H9 (cell line): ENCODE data around the gene ZNF664. TPM values are rescaled to one million over a fixed set of nuclear protein-coding genes. Genes with fewer than 3 reads are reported as not detected.

Source experiments
- DNase-seq: peaks from one replicate; pipeline ENCODE4 v3.0.0-alpha.2; 2017
- H2AFZ ChIP-seq: one replicate; pipeline ENCODE4 v1.6.1; 2013; ENCODE audit warnings: mild to moderate bottlenecking, low read length, control low read depth, moderate library complexity
- H2AK5ac ChIP-seq: 2 replicates; pipeline ENCODE4 v1.6.1; 2013; ENCODE audit warnings: low read length, control low read depth, mixed read lengths; ENCODE audit not compliant: insufficient read length
- H2BK120ac ChIP-seq: one replicate; pipeline ENCODE4 v1.6.1; 2013; ENCODE audit warnings: low read depth, mild to moderate bottlenecking, low read length, control low read depth, inconsistent platforms; ENCODE audit not compliant: poor library complexity, severe bottlenecking
- H2BK12ac ChIP-seq: 2 replicates; pipeline ENCODE4 v1.6.1; 2013; ENCODE audit warnings: low read length, control low read depth, mixed read lengths, low read depth; ENCODE audit not compliant: insufficient read length
- H2BK15ac ChIP-seq: 2 replicates; pipeline ENCODE4 v1.6.1; 2013; ENCODE audit warnings: low read depth, low read length, control low read depth
- H2BK20ac ChIP-seq: one replicate; pipeline ENCODE4 v1.6.1; 2013; ENCODE audit warnings: low read depth, mild to moderate bottlenecking, low read length, control low read depth, inconsistent platforms; ENCODE audit not compliant: poor library complexity, severe bottlenecking
- H2BK5ac ChIP-seq: 2 replicates; pipeline ENCODE4 v1.6.1; 2013; ENCODE audit warnings: low read length, control low read depth, mixed read lengths; ENCODE audit not compliant: insufficient read length
- H3K14ac ChIP-seq: 2 replicates; pipeline ENCODE4 v1.6.1; 2013; ENCODE audit warnings: low read length, control low read depth; ENCODE audit not compliant: insufficient read depth
- H3K18ac ChIP-seq: 2 replicates; pipeline ENCODE4 v1.6.1; 2013; ENCODE audit warnings: low read depth, mild to moderate bottlenecking, mixed read lengths, low read length, control low read depth; ENCODE audit not compliant: insufficient read length
- H3K23ac ChIP-seq: 2 replicates; pipeline ENCODE4 v1.6.1; 2013; ENCODE audit warnings: low read length, control low read depth, mixed read lengths, low read depth; ENCODE audit not compliant: insufficient read length
- H3K23me2 ChIP-seq: 2 replicates; pipeline ENCODE4 v1.6.1; 2013; ENCODE audit warnings: low read depth, mild to moderate bottlenecking, mixed read lengths, low read length, control low read depth; ENCODE audit not compliant: insufficient read length, poor library complexity, severe bottlenecking
- H3K27ac ChIP-seq: 2 replicates; pipeline ENCODE4 v1.5.1; 2013; ENCODE audit warnings: low read length, control low read depth, mixed read lengths, low read depth; ENCODE audit not compliant: insufficient read length
- H3K27me3 ChIP-seq: 2 replicates; pipeline ENCODE4 v1.6.1; 2013; ENCODE audit warnings: low read length, control low read depth, inconsistent platforms; ENCODE audit not compliant: insufficient read depth
- H3K4ac ChIP-seq: 2 replicates; pipeline ENCODE4 v1.6.1; 2013; ENCODE audit warnings: low read depth, mild to moderate bottlenecking, control low read depth, inconsistent platforms, low read length, moderate library complexity
- H3K4me1 ChIP-seq: 2 replicates; pipeline ENCODE4 v1.6.1; 2013; ENCODE audit warnings: low read length, control low read depth, inconsistent platforms; ENCODE audit not compliant: insufficient read depth
- H3K4me2 ChIP-seq: 2 replicates; pipeline ENCODE4 v1.6.1; 2013; ENCODE audit warnings: low read length, control low read depth, mixed read lengths; ENCODE audit not compliant: insufficient read length, insufficient read depth
- H3K56ac ChIP-seq: 2 replicates; pipeline ENCODE4 v1.6.1; 2013; ENCODE audit warnings: low read depth, mild to moderate bottlenecking, mixed read lengths, low read length, control low read depth; ENCODE audit not compliant: insufficient read length
- H3K79me1 ChIP-seq: 2 replicates; pipeline ENCODE4 v1.6.1; 2013; ENCODE audit warnings: low read depth, mild to moderate bottlenecking, moderate library complexity, low read length, control low read depth, inconsistent platforms; ENCODE audit not compliant: insufficient read depth, poor library complexity, severe bottlenecking
- H3K79me2 ChIP-seq: 2 replicates; pipeline ENCODE4 v1.6.1; 2013; ENCODE audit warnings: low read length, control low read depth, inconsistent platforms; ENCODE audit not compliant: insufficient read depth
- H3K9ac ChIP-seq: 2 replicates; pipeline ENCODE4 v1.6.1; 2013; ENCODE audit warnings: low read length, control low read depth, mixed read lengths; ENCODE audit not compliant: insufficient read length; ENCODE audit errors: extremely low read depth
- H3K9me3 ChIP-seq: one replicate; pipeline ENCODE4 v1.6.1; 2013; ENCODE audit warnings: low read depth, low read length, inconsistent platforms; ENCODE audit not compliant: control insufficient read depth
- H3T11ph ChIP-seq: one replicate; pipeline ENCODE4 v1.6.1; 2013; ENCODE audit warnings: mild to moderate bottlenecking, low read length, control low read depth, inconsistent platforms
- H4K20me1 ChIP-seq: one replicate; pipeline ENCODE4 v1.6.1; 2013; ENCODE audit not compliant: control insufficient read depth, insufficient read length, insufficient read depth
- H4K5ac ChIP-seq: 2 replicates; pipeline ENCODE4 v1.6.1; 2013; ENCODE audit warnings: low read depth, mild to moderate bottlenecking, mixed read lengths, low read length, control low read depth; ENCODE audit not compliant: insufficient read length
- H4K8ac ChIP-seq: replicated peaks from 2 replicates; pipeline ENCODE4 v1.6.1; 2013; ENCODE audit warnings: low read length, control low read depth, mixed read lengths, low read depth; ENCODE audit not compliant: insufficient read length
- H4K91ac ChIP-seq: 2 replicates; pipeline ENCODE4 v1.6.1; 2013; ENCODE audit warnings: low read depth, mild to moderate bottlenecking, moderate library complexity, mixed read lengths, low read length, control low read depth; ENCODE audit not compliant: insufficient read length
- H3K27ac Mint-ChIP-seq, 3 experiments: 2 replicates in 2 of 3; 3 replicates in 1 of 3; pipeline ENCODE4 v1.8.0; 2020 to 2021; ENCODE audit warnings: mixed read lengths in 3 of 3, mild to moderate bottlenecking in 1 of 3, moderate library complexity in 1 of 3
- H3K27me3 Mint-ChIP-seq: 2 replicates; pipeline ENCODE4 v1.8.0; 2021; ENCODE audit warnings: low read depth, mild to moderate bottlenecking, moderate library complexity, mixed read lengths
- H3K36me3 Mint-ChIP-seq, 3 experiments: 2 replicates in 2 of 3; 3 replicates in 1 of 3; pipeline ENCODE4 v1.8.0; 2020 to 2021; ENCODE audit warnings: low read depth in 3 of 3, mixed read lengths in 3 of 3; ENCODE audit not compliant: insufficient read depth in 1 of 3
- H3K4me1 Mint-ChIP-seq, 2 experiments: 2 replicates each; pipeline ENCODE4 v1.8.0; 2020; ENCODE audit warnings: mixed read lengths in 2 of 2
- H3K4me3 Mint-ChIP-seq, 2 experiments: 2 replicates in 1 of 2; 3 replicates in 1 of 2; pipeline ENCODE4 v1.8.0; 2020 to 2021; ENCODE audit warnings: mild to moderate bottlenecking in 2 of 2, mixed read lengths in 2 of 2, moderate library complexity in 1 of 2
- H3K9me3 Mint-ChIP-seq, 2 experiments: 2 replicates in 1 of 2; 3 replicates in 1 of 2; pipeline ENCODE4 v1.8.0; 2020; ENCODE audit warnings: mild to moderate bottlenecking in 2 of 2, mixed read lengths in 2 of 2, moderate library complexity in 1 of 2
- WGBS: extraction: QIAGEN DNeasy Blood & Tissue Kit; methylation state at CpG from one replicate; pipeline ENCODE4 v1.1.7; 2013; ENCODE audit warnings: missing lambda C conversion rate, low lambda C conversion rate, mixed read lengths; ENCODE audit not compliant: insufficient read length; ENCODE audit errors: extremely low coverage; 5-methylcytosine and 5-hydroxymethylcytosine counted together
- total RNA-seq: library from RNA; stranded (reverse); gene quantifications from 2 replicates; pipeline ENCODE4 v1.2.1, GENCODE V29; 2021
- TF ChIP-seq, protein P1 (sequence below): fragments of 200-600 bp; sonication (generic); conservative IDR thresholded peaks from 3 replicates; pipeline ENCODE4 v1.8.0; 2021; ENCODE audit warnings: antibody characterized with exemption, mild to moderate bottlenecking

Gene ZNF664
- total RNA-seq, 1 experiment from 2014 or later = 29.5 TPM

DNA sequence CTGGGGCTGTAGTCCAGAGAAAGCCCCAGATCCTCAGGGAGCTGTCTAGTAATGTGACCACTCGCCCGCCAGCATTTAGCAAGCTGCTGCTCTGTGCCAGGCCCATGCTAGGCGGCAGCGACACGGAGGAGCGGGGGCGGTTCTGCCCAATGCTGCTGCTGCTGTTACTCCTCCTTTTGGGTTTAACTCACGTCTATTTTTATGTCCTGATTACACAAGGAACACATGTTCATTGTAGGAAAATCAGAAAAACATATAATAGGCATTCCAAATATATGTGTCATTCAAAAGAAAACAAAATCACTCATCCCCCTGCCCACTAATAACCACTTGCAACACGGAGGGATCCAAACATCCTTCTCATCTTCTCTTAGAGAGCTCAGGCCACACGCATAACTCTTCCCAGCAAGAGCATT, 30.8 kb upstream of the ZNF664 start:
- no peaks in the 10 kb centered on the region for H3K79me2 ChIP-seq

More for the DNA sequence above, 30.8 kb upstream of the ZNF664 start:
- no peak overlapping the region for H3K27ac Mint-ChIP-seq
- no peaks in the 10 kb centered on the region for H3K9me3 ChIP-seq
- H3K4me1 ChIP-seq = no peaks in the 10 kb centered on the region
- no peak overlapping the region for H2BK120ac ChIP-seq
- TF ChIP-seq, protein P1, sequence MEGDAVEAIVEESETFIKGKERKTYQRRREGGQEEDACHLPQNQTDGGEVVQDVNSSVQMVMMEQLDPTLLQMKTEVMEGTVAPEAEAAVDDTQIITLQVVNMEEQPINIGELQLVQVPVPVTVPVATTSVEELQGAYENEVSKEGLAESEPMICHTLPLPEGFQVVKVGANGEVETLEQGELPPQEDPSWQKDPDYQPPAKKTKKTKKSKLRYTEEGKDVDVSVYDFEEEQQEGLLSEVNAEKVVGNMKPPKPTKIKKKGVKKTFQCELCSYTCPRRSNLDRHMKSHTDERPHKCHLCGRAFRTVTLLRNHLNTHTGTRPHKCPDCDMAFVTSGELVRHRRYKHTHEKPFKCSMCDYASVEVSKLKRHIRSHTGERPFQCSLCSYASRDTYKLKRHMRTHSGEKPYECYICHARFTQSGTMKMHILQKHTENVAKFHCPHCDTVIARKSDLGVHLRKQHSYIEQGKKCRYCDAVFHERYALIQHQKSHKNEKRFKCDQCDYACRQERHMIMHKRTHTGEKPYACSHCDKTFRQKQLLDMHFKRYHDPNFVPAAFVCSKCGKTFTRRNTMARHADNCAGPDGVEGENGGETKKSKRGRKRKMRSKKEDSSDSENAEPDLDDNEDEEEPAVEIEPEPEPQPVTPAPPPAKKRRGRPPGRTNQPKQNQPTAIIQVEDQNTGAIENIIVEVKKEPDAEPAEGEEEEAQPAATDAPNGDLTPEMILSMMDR = no peak
- no peak overlapping the region for H3T11ph ChIP-seq
- no peak overlapping the region for H3K4me3 Mint-ChIP-seq
- peaks cover 4 to 5% of the 10 kb centered on the region in 2 experiments; a peak in 4 of 5 replicates for H3K9me3 Mint-ChIP-seq
- no peak overlapping the region for H3K27ac ChIP-seq
- no peak overlapping the region for H3K56ac ChIP-seq
- WGBS = no CpG with 5 or more reads among the region's 10 CpGs
- H3K9ac ChIP-seq = no peak overlapping the region
- H4K8ac ChIP-seq = no peak overlapping the region
- no peak for DNase-seq
- no peaks in the 10 kb centered on the region for H3K23me2 ChIP-seq
- H3K27me3 Mint-ChIP-seq = peaks cover 84% of the 10 kb centered on the region
- H2BK20ac ChIP-seq = no peak overlapping the region
- H3K4me2 ChIP-seq = no peak overlapping the region
- H3K14ac ChIP-seq = no peak overlapping the region
- no peak overlapping the region for H2BK5ac ChIP-seq
- H2BK12ac ChIP-seq = no peak overlapping the region
- H4K5ac ChIP-seq = no peak overlapping the region
- no peak overlapping the region for H2BK15ac ChIP-seq
- H3K18ac ChIP-seq = no peak overlapping the region
- peaks cover 0 to 4% of the 10 kb centered on the region in 2 experiments; a peak in 2 of 4 replicates for H3K4me1 Mint-ChIP-seq
- no peak overlapping the region for H4K91ac ChIP-seq
- H3K79me1 ChIP-seq = no peaks in the 10 kb centered on the region
- H3K23ac ChIP-seq = no peak overlapping the region
- peaks cover 0 to 4% (median 0%) of the 10 kb centered on the region in 3 experiments; a peak in 1 of 7 replicates for H3K36me3 Mint-ChIP-seq
- H2AFZ ChIP-seq = no peak overlapping the region
- H3K27me3 ChIP-seq = no peaks in the 10 kb centered on the region; the same call in 1 of the 2 replicates
- no peak overlapping the region for H2AK5ac ChIP-seq
- no peaks in the 10 kb centered on the region for H4K20me1 ChIP-seq
- H3K4ac ChIP-seq = no peak overlapping the region
